ENCODE measurements around the gene AJAP1. TPM values are rescaled to one million over a fixed set of nuclear protein-coding genes. Genes with fewer than 3 reads are reported as not detected.

Gene AJAP1
- total and polyA plus RNA-seq, 2 experiments from 2014 or later = not detected

GRCh38 chr1:4647391-4647790, 7.0 kb upstream of the AJAP1 start:
- Histone ChIP-seq H3F3A (replicated peaks; ENCODE audit: low read depth) (no peaks in the 10 kb centered on the region), H3K27ac (ENCODE audit: low read depth) (no peak overlapping the region), H3K4me1 (ENCODE audit: insufficient read depth) (no peaks in the 10 kb centered on the region), H2AFZ (no peak overlapping the region), H3K9me2 (ENCODE audit: insufficient read depth) (no peaks in the 10 kb centered on the region), H3K4me2 (no peak overlapping the region), H3K36me3 (ENCODE audit: insufficient read depth) (no peaks in the 10 kb centered on the region), H4K20me1 (replicated peaks; ENCODE audit: insufficient read depth) (no peaks in the 10 kb centered on the region), H3K4me3 (no peak overlapping the region), H3K27me3 (ENCODE audit: insufficient read depth) (no peaks in the 10 kb centered on the region), H3K79me2 (replicated peaks; ENCODE audit: insufficient read depth) (no peaks in the 10 kb centered on the region)
- H3K27ac Mint-ChIP-seq = no peak overlapping the region
- TF ChIP-seq NANOG (IDR thresholded peaks at IDR 0.05; ENCODE audit: borderline replicate concordance) = no peak
- no peak for TF ChIP-seq ZNF114 (CRISPR knock-in tag; IDR thresholded peaks at IDR 0.05)
- no peak for TF ChIP-seq POLR2AphosphoS5 (IDR thresholded peaks at IDR 0.05; ENCODE audit: low read depth)
- TF ChIP-seq ETS1 (IDR thresholded peaks at IDR 0.05) = no peak
- no peak for TF ChIP-seq EZH2phosphoT487 (IDR thresholded peaks at IDR 0.05; ENCODE audit: unreplicated experiment)
- no peak for TF ChIP-seq CREB1 (CRISPR knock-in tag; IDR thresholded peaks at IDR 0.05; ENCODE audit: low read depth)
- TF ChIP-seq CTCF (conservative IDR thresholded peaks at IDR 0.05; ENCODE audit: low read depth in 2 of 2) = no peak
- no peak for TF ChIP-seq ZNF331 (CRISPR knock-in tag; IDR thresholded peaks at IDR 0.05; ENCODE audit: low read depth)
- no peak for TF ChIP-seq ZNF462 (CRISPR knock-in tag; IDR thresholded peaks at IDR 0.05)
- DNase-seq (ENCODE audit: low spot score) = no peak
- ATAC-seq = no peak
- no peaks in the 10 kb centered on the region; the same call in 1 of the 3 replicates for H3K4me1 Mint-ChIP-seq
- no peaks in the 10 kb centered on the region for H3K36me3 Mint-ChIP-seq (ENCODE audit: low read depth)
- H3K27me3 Mint-ChIP-seq (ENCODE audit: insufficient read depth, low read depth, poor library complexity) = peaks cover 7% of the 10 kb centered on the region
- no peak overlapping the region for H3K4me3 Mint-ChIP-seq
- no peaks in the 10 kb centered on the region; the same call in 2 of the 3 replicates for H3K9me3 Mint-ChIP-seq

All from GM23338 (cell line).